Ascending aorta (tissue), 2 donors: ENCODE results near the gene NUBPL. TPM values are rescaled to one million over a fixed set of nuclear protein-coding genes. Genes with fewer than 3 reads are reported as not detected.

Source experiments
- DNase-seq, 2 donors: peaks; one replicate each; pipeline ENCODE4 v3.0.0-alpha.2; 2019; ENCODE audit warnings: low spot score in 2 of 2
- H3K27ac ChIP-seq, 2 donors: fragments of 200-600 bp; sonication (generic); one replicate each; pipeline ENCODE4 v1.5.1; 2016 to 2017; ENCODE audit warnings: mild to moderate bottlenecking in 1 of 2
- H3K27me3 ChIP-seq: fragments of 200-600 bp; sonication (generic); one replicate; pipeline ENCODE4 v1.5.1; 2017
- H3K36me3 ChIP-seq, 2 donors: fragments of 200-600 bp; sonication (generic); one replicate each; pipeline ENCODE4 v1.5.1; 2016
- H3K4me1 ChIP-seq, 2 donors: fragments of 200-600 bp; sonication (generic); one replicate each; pipeline ENCODE4 v1.5.1; 2016 to 2017; ENCODE audit warnings: mild to moderate bottlenecking in 1 of 2
- H3K4me3 ChIP-seq, 2 donors: fragments of 200-600 bp; sonication (generic); one replicate each; pipeline ENCODE4 v1.5.1; 2016 to 2017; ENCODE audit warnings: mild to moderate bottlenecking in 1 of 2
- H3K9me3 ChIP-seq, 2 donors: fragments of 200-600 bp; sonication (generic); one replicate each; pipeline ENCODE4 v1.5.1; 2016
- intact Hi-C: fragments of 100-400 bp; cut with DNase I; formaldehyde crosslinking; loops from one replicate; pipeline ENCODE4 v1.15.1; 2023
- total RNA-seq: library from RNA; depleted of rRNA; stranded (reverse); fragments of >200 nt; gene quantifications from one replicate; pipeline ENCODE4 v1.1.0, GENCODE V29; 2016
- TF ChIP-seq, protein P1 (sequence below), 3 experiments: fragments of 200-600 bp in 2 of 3; fragments of 450-650 bp in 1 of 3; sonication (generic) in 2 of 3; IDR thresholded peaks; one replicate each; pipeline ENCODE4 v1.5.1; 2016 to 2019; ENCODE audit warnings: antibody characterized with exemption in 3 of 3, mild to moderate bottlenecking in 1 of 3, moderate library complexity in 1 of 3

NUBPL gene
- total RNA-seq, 1 donor from 2014 or later: 1.7 TPM

DNA sequence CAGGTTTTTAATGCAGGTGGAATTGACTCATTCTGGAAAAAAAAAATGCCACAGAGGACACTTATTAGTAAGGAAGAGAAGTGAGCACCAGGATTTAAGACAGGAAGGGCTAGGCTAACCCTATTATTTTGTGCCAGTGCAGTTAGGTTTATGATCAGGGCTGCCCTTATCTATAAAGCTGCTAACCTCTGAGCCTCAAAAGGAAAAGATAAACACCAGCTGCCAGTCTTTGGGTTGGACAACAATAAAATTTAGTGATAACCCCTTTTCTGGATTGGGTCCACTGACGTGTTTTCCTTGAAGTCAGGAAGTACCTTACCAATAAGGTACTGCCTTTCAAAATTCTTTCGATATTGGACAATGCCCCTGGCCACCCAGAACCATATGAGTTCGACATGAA, 128.9 kb downstream of the NUBPL start:
- no peak for DNase-seq
- TF ChIP-seq, protein P1, sequence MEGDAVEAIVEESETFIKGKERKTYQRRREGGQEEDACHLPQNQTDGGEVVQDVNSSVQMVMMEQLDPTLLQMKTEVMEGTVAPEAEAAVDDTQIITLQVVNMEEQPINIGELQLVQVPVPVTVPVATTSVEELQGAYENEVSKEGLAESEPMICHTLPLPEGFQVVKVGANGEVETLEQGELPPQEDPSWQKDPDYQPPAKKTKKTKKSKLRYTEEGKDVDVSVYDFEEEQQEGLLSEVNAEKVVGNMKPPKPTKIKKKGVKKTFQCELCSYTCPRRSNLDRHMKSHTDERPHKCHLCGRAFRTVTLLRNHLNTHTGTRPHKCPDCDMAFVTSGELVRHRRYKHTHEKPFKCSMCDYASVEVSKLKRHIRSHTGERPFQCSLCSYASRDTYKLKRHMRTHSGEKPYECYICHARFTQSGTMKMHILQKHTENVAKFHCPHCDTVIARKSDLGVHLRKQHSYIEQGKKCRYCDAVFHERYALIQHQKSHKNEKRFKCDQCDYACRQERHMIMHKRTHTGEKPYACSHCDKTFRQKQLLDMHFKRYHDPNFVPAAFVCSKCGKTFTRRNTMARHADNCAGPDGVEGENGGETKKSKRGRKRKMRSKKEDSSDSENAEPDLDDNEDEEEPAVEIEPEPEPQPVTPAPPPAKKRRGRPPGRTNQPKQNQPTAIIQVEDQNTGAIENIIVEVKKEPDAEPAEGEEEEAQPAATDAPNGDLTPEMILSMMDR (IDR thresholded peaks at IDR 0.05): no peak
- Histone ChIP-seq H3K27me3 (no peaks in the 10 kb centered on the region), H3K4me3 (no peak overlapping the region), H3K4me1 (peaks cover 0 to 2% of the 10 kb centered on the region in 2 donors), H3K27ac (no peak overlapping the region), H3K36me3 (no peaks in the 10 kb centered on the region), H3K9me3 (no peaks in the 10 kb centered on the region)
- intact Hi-C loops: no loop called here

DNA sequence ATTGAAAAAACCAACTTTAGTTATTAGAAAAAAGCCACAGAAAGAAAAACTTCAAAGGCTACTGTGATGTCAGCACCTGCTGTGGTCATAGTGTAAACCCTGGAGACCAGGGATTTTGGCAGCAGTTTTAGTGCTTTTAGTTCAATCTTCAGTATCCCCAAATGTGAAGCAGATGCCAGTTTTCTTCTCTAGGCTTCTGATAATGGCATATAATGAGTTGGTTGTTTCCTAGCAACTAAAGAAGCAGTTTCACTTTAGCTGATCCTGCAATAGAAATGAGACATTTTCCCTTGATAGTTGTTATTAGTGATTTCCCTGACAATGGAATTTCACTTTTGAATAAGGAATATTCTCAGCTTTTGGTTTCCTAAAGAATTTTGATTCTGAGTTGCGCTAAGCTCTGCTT, 131.2 kb downstream of the NUBPL start:
- intact Hi-C loops: no loop called here
- DNase-seq: no peak
- TF ChIP-seq, protein P1 (IDR thresholded peaks at IDR 0.05): no peak
- Histone ChIP-seq H3K4me3 (no peak overlapping the region), H3K9me3 (no peaks in the 10 kb centered on the region), H3K27ac (no peak overlapping the region), H3K4me1 (peaks cover 0 to 2% of the 10 kb centered on the region in 2 donors), H3K27me3 (no peaks in the 10 kb centered on the region), H3K36me3 (no peaks in the 10 kb centered on the region)

DNA sequence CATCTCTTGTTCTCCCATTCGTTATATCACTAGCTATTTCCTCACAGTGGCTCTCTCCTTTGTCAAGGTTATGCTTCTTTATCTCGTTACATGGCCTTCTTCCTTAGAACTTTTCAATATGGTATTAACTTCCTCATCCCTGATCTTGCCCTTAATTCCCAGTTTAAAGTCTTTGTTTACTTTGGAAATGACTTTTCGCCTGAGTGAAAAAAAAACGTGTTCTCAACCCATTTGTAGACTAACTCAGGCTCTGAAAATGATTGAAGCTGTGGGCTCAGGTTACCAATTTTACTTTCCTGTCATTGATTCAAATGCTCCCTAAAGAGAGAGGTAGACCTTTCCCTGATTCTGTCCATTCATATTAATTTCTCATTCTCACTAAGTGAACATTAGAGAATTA, 135.2 kb downstream of the NUBPL start:
- DNase-seq: no peak
- Histone ChIP-seq H3K9me3 (no peaks in the 10 kb centered on the region), H3K4me3 (no peak overlapping the region), H3K4me1 (peaks cover 0 to 2% of the 10 kb centered on the region in 2 donors), H3K27ac (no peak overlapping the region), H3K36me3 (no peaks in the 10 kb centered on the region), H3K27me3 (no peaks in the 10 kb centered on the region)
- intact Hi-C loops: no loop called here
- TF ChIP-seq, protein P1 (IDR thresholded peaks at IDR 0.05): no peak

DNA sequence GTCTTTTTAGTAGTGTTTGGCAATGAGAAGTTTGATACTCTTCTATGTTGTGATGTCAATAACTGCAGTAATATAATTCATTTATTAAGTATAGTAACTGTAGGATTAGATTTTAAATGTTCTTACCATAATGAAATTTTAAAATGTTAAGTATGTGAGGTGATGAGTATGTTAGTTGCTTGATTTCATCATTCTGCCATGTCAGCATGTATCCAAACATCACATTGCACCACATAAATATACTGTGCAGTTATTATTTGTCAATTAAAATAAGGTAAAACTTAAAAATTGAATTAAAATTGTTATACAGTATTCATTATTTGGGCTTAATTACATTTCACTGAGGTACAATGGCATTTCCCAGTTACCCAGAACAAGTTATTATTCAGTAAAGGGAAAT, 138.6 kb downstream of the NUBPL start:
- Histone ChIP-seq H3K36me3 (peaks cover 0 to 4% of the 10 kb centered on the region in 2 donors), H3K9me3 (no peaks in the 10 kb centered on the region), H3K4me1 (no peaks in the 10 kb centered on the region), H3K27ac (no peak overlapping the region), H3K4me3 (no peak overlapping the region), H3K27me3 (no peaks in the 10 kb centered on the region)
- intact Hi-C loops: no loop called here
- TF ChIP-seq, protein P1 (IDR thresholded peaks at IDR 0.05): no peak
- no peak for DNase-seq

DNA sequence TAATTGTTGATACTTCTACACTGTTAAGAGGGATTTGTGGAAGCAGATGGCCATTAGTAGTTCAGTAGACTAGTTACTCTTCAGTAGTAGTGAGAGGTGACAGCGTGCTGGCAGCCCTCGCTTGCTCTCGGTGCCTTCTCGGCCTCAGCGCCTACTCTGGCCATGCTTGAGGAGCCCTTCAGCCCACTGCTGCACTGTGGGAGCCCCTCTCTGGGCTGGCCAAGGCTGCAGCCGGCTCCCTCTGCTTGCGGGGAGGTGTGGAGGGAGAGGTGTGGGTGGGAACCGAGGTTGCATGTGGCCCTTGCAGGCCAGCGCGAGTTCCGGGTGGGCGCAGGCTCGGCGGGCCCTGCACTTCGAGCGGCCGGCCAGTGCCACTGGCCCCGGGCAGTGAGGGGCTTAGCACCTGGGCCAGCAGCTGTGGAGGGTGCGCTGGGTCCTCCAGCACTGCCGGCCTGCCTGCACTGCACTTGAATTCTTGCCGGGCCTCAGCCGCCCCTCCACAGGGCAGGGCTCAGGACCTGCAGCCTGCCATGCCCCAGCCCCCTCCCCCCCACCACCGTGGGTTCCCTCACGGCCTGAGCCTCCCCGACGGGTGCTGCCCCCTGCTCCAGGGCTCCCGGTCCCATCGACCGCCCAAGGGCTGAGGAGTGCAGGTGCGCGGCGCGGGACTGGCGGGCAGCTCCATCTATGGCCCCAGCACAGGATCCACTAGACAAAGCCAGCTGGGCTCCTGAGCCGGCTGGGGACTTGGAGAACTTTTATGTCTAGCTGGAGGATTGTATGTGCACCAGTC, 139.3 kb downstream of the NUBPL start:
- TF ChIP-seq, protein P1 (IDR thresholded peaks at IDR 0.05): no peak
- no peak overlapping the region for H3K27ac ChIP-seq
- H3K4me1 ChIP-seq: no peaks in the 10 kb centered on the region
- intact Hi-C loops: no loop called here
- peaks cover 0 to 11% of the 10 kb centered on the region in 2 donors for H3K36me3 ChIP-seq
- DNase-seq: no peak
- no peaks in the 10 kb centered on the region for H3K9me3 ChIP-seq
- no peak overlapping the region for H3K4me3 ChIP-seq
- no peaks in the 10 kb centered on the region for H3K27me3 ChIP-seq
